WI38 (cell line): ENCODE measurements around the gene AK2.

Experiments used
- H3K4me3 ChIP-seq: 2 replicates; pipeline ENCODE4 v1.5.1; 2011; ENCODE audit warnings: low read depth, mild to moderate bottlenecking, control low read depth, low read length
- CTCF ChIP-seq: IDR thresholded peaks from 2 replicates; pipeline ENCODE4 v1.5.1; 2012; ENCODE audit warnings: low read depth, mild to moderate bottlenecking, control low read depth, low read length

Gene AK2

DNA sequence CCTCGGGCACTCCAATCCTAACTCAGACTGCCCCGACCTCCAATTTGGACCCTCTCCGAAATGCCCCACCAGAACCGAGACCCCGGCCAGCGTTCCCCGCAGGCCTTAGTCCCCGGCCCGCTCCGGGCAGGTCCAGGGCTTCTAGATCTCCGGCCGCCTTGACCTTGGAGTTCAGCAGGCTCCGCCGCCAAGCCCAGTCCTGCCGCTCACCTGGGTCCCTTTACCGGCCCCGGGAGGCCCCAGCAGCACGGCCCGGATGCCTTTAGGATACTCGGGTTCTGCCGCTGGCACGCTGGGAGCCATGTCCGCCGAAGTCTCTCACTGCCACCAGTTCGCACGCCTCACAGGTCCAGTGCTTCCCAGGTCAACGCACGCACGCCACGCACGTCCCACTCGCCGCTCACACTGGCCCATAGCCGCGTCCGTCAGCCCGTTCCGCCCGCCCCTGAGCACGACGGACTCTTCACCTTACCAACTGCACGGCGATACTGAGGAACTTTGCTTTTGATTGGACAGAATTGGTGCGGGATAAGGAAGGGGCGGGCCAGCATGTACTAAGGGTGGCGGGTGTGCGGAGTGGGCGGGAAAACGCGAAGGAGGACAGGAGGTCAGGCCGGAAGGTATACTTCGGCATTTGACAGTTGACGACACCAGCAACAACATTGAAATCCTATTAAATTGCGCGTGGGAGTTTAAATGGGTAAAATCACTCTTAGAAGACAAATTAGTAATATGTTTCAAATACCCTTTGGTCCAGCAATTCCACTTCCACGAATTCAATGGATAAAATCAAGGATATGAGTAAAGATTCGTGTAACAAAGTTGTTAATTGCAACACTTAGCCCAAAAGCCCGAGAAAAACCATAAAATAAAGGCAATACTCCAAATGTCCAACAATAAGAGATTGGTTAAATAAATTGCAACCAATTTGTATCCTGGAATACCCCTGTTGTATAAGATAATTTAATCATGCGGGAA lies at the start of gene AK2:
Gene AK2 (minus strand): TSS at position 358 of the 978 bp plus-strand sequence. CDS start 55 bp downstream, at position 303.
- peak within 1 kb of the TSS; percentile 96 for H3K4me3 ChIP-seq
- no peak for TF ChIP-seq CTCF

GRCh38 chr1:33086384-33086850 lies 49.7 kb upstream of the AK2 start:
- TF ChIP-seq CTCF = peak; percentile 76
- H3K4me3 ChIP-seq = no peak overlapping the region

DNA sequence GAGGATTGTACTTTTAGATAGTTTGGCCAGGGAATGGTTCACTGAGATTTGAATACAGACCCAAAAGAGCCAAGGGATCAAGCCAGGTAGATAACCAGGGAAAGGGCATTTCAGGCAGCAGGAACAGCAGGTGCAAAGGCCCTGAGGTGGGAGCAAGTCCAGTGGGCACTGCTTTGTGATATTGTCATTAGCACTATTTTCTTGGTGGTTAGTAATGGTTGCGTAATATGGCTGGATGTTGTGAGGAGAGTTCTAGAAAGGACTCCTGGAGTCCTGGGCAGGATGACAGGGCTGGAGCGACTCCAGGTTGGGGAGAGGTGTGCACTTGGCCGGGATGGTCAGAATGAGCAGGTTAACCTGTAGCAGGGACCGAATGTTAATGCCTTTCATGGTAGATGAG lies 48.6 kb upstream of the AK2 start:
- TF ChIP-seq CTCF = no peak
- H3K4me3 ChIP-seq = no peak overlapping the region

- TF ChIP-seq CTCF = no peak
- peak overlapping the region; percentile 79; the same call in 1 of the 2 replicates for H3K4me3 ChIP-seq
Observed at GRCh38 chr1:33082575-33083108, 46.0 kb upstream of the AK2 start.

GRCh38 chr1:33081554-33082305 lies 45.0 kb upstream of the AK2 start:
- no peak for TF ChIP-seq CTCF
- H3K4me3 ChIP-seq = peak overlapping the region; percentile 79

GRCh38 chr1:33080885-33081553 lies 44.3 kb upstream of the AK2 start, which contains the start of gene AZIN2:
AZIN2 (plus strand) TSS chr1:33081153; CDS start chr1:33082250, 1,097 bp downstream.
- peak within 1 kb of the TSS; percentile 79 for H3K4me3 ChIP-seq
- TF ChIP-seq CTCF = no peak
